ENCODE measurements around the gene NKAIN2.
A peak's percentile ranks its signal among the peaks of the same experiment; 100 is the strongest.

NKAIN2 gene

GRCh38 chr6:123803504-123804013 is at the start of gene NKAIN2:
Gene NKAIN2 (plus strand): TSS chr6:123803865.
- no peak for DNase-seq (ENCODE audit: low read depth)

DNA sequence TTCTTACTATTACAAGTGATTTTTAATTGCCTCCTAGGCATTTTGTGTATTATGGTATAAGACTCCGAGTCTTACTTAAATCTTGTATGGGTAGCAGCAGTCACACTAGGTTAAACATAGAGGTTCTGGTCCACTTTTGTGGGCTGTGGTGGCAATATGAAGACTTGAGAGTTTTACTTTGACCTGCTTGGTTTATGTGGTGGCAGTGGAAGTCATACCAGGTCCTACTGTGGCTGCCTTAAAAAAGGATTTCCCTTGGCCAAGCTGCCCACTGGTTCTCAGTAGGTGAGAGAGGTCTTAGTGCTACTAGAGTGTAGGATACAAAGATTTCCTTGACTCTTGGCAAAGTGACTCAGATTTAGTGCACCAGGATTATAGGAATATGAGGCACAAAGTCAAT is 44.2 kb upstream of the NKAIN2 start:
- no peak for DNase-seq (ENCODE audit: low read depth)

- DNase-seq (ENCODE audit: low read depth): no peak
Observed at GRCh38 chr6:123763904-123764303, 39.8 kb upstream of the NKAIN2 start.

- no peak for DNase-seq (ENCODE audit: low read depth)
Observed at GRCh38 chr6:123764722-123765121, 38.9 kb upstream of the NKAIN2 start.

DNA sequence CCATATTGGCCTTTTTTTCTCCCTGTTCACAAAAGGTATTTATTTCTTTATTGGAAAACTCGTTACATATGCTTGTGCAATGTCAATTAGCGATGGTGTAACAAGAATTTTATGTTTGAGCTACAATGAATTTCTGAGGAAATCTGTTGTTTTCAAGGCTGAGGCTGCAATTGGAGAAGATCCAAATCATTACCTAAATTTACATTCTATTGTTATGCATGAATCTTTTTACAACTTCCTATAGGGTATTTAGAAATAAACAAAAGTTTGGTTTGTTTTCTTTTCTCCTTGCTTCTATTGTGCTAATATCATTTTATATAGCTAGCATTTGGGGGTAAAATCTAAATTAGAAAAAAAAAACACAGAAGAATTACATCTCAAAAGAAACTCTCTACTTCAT is 34.7 kb upstream of the NKAIN2 start:
- DNase-seq (ENCODE audit: low read depth): no peak

- no peak for DNase-seq (ENCODE audit: low read depth)
Observed at GRCh38 chr6:123769431-123769830, 34.2 kb upstream of the NKAIN2 start.

- peak; percentile 22 for DNase-seq (ENCODE audit: low read depth)
Observed at GRCh38 chr6:123770247-123770949, 33.3 kb upstream of the NKAIN2 start.

GRCh38 chr6:123771126-123771525 is 32.5 kb upstream of the NKAIN2 start:
- peak; percentile 17 for DNase-seq (ENCODE audit: low read depth)

- DNase-seq (ENCODE audit: low read depth): peak; percentile 31
Observed at GRCh38 chr6:123777563-123777962, 26.1 kb upstream of the NKAIN2 start.

GRCh38 chr6:123780021-123780420 is 23.6 kb upstream of the NKAIN2 start:
- no peak for DNase-seq (ENCODE audit: low read depth)

- DNase-seq (ENCODE audit: low read depth): no peak
Observed at GRCh38 chr6:123784330-123784729, 19.3 kb upstream of the NKAIN2 start.

- no peak for DNase-seq (ENCODE audit: low read depth)
Observed at GRCh38 chr6:123785039-123785438, 18.6 kb upstream of the NKAIN2 start.

DNA sequence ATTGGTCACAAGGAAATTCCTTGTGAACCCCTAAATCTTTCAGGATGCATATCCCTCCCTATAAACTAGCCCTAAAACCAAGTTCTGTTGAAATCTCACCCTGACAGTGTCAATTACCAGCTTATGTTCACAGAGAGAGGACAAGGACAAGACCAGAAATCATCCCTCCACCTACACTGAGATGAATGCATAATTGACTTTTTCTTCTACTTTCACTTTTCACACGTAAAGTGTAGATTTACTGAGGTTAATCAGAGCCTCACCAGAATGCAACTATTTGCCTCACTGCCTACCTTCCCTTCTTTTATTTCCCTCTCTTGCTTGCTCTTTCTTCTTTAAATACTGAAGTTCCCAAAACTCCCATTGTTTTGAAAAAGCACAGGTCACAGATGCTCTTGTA is 15.3 kb upstream of the NKAIN2 start:
- no peak for DNase-seq (ENCODE audit: low read depth)

DNA sequence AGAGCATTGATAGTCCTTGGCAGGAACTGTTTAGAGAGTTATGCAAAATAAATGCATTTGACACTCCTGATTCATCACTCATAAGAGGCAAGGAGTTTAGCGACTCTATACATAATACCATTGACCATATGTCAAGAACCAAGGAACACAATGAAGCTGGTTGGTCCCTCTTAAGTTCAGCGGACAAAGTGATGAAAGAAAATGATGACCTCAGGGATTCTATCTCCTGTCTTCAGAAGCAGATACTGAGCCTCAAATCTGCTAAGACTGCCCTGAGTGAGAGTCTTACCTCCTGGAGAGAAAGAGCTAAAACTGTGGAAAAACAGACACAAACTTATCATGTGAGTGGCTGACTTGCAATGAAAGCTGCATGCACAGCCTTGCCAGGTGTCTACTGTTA is 9.5 kb upstream of the NKAIN2 start:
- DNase-seq (ENCODE audit: low read depth): no peak

DNA sequence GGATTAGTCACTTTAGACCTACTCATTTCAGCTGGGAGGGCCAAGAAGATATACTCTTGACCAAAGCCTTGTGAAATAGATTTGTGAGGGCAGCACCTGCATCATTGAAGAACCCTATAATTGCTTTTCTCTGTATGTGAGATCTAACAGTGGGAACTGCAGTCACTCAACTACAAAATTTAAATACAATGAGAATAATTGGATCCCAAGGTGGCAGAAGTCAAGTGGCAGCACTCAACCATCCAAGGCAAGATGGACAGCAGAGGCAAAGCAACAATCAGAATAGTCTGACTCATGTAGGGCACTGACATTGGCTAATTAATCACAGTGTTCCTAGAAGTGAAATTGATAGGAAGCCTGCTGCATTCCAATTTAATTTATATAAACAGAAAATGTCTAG is 8.9 kb upstream of the NKAIN2 start:
- DNase-seq (ENCODE audit: low read depth): no peak

DNA sequence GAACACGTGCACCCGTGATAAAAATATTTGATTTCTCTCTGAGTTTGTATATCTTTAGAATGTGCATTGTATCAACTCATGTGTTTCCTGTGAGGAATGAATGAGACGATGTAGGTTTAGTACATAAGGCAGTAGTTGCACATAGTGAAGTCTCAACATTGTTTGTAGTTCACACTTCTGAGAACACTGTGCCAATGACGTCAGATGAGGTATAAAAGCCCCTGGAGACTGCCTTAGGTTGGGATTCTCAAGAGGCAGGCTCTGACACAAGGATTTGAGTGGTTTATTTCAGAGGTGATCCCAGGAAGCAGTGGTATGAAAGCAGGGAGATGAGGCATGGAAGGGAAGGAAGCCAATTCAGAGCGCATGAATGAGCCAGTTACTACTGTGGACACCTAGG is 2.6 kb upstream of the NKAIN2 start:
- DNase-seq (ENCODE audit: low read depth): no peak

DNA sequence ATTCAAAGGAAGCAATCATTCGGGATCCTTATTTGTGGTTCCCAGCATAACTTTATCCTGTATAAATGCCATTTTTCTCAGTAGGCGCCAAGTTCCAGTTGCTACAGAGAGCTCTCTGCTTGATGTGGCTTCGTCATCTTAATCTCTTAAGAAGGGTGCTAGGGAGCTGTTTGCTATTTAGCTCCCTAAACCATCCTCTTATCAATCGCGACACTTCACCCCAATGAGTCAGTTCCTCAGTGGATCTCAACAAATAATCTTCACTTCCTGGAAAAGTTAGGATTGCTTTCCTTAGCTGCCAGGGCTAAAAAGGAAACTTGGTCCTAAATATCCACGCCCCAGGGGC is 1.3 kb upstream of the NKAIN2 start:
- DNase-seq (ENCODE audit: low read depth): no peak

GRCh38 chr6:123802697-123803503 is 765 bp upstream of the NKAIN2 start:
- peak; percentile 84 for DNase-seq (ENCODE audit: low read depth)

DNA sequence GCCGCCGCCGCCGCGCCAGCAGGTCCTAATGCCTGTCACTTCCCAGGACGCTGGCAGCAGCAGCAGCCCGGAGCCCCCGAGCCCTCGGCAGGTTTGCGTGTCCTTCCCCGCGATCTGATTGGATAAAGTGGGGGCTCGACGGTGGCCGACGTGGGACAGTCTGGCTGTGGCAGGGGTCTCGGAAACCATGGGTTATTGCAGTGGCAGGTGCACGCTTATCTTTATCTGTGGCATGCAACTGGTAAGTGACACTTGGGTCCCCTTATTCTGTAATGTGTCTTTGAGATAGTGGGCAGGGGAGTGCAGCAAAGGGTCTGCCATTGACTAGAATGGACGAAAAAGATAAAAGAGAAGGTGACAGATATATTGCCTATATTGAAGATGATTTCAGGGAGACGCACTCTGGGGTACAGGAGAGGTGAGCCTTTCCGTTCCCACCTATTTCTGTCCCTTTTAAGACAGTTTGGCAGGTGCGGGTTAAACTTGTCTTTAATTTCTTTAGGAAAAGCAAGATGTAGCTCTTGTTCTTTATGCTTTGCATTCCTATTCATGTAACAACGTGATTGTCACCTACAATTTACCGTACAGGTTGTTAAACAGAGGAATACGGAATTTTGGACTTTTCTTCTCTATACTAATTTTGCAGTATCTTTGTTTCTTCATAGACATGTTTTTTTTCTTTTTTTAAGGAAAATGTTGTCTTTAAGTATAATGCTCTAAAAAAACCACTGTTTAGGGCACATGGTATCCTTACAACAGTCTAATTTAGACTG is 535 bp downstream of the NKAIN2 start:
- no peak for DNase-seq (ENCODE audit: low read depth)

DNA sequence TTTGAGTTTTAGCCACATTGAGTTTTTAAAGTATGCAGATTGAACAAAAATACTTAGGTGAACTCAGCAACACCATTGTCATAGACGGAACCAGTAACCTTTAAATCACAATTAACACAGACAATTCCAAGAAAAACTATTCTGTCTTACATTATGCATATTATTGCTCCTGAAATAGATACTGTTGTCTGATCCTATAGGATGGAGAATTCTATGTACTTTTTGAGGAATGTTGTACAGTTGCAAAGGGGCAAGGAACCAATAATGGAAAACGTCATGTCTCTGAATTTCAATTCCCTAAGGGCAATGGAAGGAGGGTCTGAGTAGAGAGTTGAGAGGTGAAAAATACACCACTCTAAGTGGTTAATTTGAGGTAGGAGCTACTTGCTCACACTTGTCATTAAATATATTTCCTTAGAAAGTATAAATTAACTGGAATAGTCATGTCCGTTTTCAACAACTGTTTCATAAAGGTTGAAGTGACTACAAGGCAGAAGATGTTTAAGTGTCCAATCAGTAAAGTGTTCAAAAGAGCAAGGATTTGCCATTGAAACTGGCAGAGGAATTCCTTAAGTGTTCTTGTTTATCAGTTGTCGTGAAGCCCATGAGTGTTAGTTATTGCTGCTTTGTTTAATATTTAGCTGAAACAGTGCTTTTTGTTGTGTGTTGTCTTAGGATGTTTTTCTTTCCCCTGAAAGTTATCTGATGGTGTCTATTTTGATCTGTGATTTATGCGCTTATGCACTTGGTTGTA is 1.3 kb downstream of the NKAIN2 start:
- no peak for DNase-seq (ENCODE audit: low read depth)

- DNase-seq (ENCODE audit: low read depth): no peak
Observed at GRCh38 chr6:123805921-123806320, 2.3 kb downstream of the NKAIN2 start.

DNA sequence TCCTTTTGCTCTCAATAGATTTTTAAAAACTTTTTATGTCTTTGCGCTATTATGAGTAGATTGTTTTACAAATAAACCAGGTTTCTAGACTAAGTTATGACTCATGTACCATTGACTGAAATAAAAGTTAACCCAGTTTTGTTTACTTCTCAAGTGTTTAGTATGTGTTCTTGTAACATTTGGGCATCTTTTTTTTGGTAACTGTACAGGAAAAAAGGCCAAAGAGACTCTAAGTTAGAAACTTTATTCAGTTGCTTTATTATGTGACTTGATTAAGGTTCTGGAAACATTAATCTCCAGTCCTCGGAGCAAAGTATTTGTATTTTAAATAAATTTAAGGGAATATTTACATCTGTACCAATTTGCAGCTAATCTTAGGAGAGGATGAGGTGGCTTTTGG is 2.9 kb downstream of the NKAIN2 start:
- no peak for DNase-seq (ENCODE audit: low read depth)

Data from iris pigment epithelial cell (primary cell).